Muscle layer of colon (tissue), 2 donors: ENCODE results near the gene OTULINL.

ENCODE experiments used
- H3K27ac ChIP-seq: one replicate; pipeline ENCODE4 v1.7.0; 2013; ENCODE audit warnings: low read depth, mild to moderate bottlenecking, low read length, moderate library complexity
- H3K27me3 ChIP-seq, 2 donors: one replicate each; pipeline ENCODE4 v1.7.0; 2013; ENCODE audit warnings: low read length in 2 of 2, mild to moderate bottlenecking in 2 of 2; ENCODE audit not compliant: insufficient read depth in 2 of 2, control insufficient read depth in 1 of 2
- H3K36me3 ChIP-seq: one replicate; pipeline ENCODE4 v1.7.0; 2013; ENCODE audit warnings: mild to moderate bottlenecking, low read length; ENCODE audit not compliant: insufficient read depth
- H3K4me1 ChIP-seq: one replicate; pipeline ENCODE4 v1.7.0; 2013; ENCODE audit warnings: mild to moderate bottlenecking, low read length; ENCODE audit not compliant: insufficient read depth
- H3K4me3 ChIP-seq, 2 donors: one replicate each; pipeline ENCODE4 v1.7.0; 2013; ENCODE audit warnings: low read length in 2 of 2, low read depth in 1 of 2, mild to moderate bottlenecking in 1 of 2, moderate library complexity in 1 of 2
- H3K9ac ChIP-seq: one replicate; pipeline ENCODE4 v1.7.0; 2013; ENCODE audit warnings: low read length
- H3K9me3 ChIP-seq: one replicate; pipeline ENCODE4 v1.7.0; 2013; ENCODE audit warnings: mild to moderate bottlenecking, low read length
- donor health status: abdominal sarcoma.
- donor health status: Adenocarcinoma of cecum.

Gene OTULINL

DNA sequence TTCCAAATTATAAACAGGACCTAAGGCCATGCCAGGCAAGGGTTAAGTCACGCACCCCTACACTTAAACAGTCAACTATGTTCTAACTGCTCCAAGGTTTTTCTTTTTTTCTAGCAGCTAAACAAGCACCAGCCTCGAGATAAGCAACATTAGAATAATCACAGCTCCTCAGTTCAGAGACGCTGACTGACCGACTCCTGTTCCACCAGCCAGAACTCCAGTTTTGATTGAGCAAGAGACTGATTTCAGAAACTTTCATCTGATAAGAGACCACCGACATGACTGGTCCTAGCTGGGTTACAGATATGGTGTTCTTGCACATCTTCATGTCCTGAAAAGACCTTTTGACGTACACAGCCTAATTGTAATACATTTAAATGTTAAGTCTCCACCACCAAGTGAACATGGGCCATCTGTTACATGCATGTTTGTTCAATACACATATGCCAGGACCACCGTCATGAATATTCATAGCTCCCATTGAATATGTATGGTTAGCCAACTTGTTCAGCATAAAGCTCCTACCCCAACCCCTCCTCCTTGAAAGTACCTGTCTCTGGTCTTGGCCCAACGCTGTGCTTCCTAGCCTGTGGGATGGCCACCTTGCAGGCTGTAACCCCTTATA lies 23.7 kb upstream of the OTULINL start:
- no peaks in the 10 kb centered on the region for H3K4me1 ChIP-seq
- no peaks in the 10 kb centered on the region for H3K36me3 ChIP-seq
- no peak overlapping the region for H3K9ac ChIP-seq
- H3K4me3 ChIP-seq, result no peak overlapping the region
- H3K27ac ChIP-seq, result no peak overlapping the region
- H3K27me3 ChIP-seq, result no peaks in the 10 kb centered on the region
- no peaks in the 10 kb centered on the region for H3K9me3 ChIP-seq

DNA sequence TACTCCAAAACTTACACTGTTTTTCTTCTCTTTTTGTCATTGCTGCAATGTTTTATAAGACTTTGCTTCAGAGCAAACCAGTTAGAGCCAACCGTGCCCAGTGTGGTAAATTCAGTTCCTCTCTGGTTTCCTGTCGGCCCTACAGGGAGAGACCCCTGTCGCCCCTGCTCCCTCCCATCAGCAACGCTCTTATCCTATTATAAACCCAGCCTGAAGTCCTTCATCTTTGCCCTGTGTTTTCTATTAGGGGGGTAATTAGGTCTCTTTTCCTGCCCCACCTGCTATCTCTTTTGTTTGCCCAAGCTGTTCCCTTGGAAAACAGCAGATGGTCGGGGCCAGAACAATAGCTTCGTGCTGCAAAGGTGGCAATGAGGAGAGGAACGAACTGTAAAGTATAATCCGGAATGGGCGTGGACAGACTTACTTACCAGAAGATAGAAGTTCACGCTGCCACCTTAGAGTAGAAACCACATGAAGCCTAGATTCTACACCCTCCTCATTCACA lies 21.4 kb upstream of the OTULINL start:
- no peaks in the 10 kb centered on the region for H3K9me3 ChIP-seq
- no peaks in the 10 kb centered on the region for H3K27me3 ChIP-seq
- H3K4me1 ChIP-seq, result no peaks in the 10 kb centered on the region
- no peak overlapping the region for H3K27ac ChIP-seq
- no peak overlapping the region for H3K4me3 ChIP-seq
- H3K36me3 ChIP-seq, result no peaks in the 10 kb centered on the region
- H3K9ac ChIP-seq, result no peak overlapping the region

DNA sequence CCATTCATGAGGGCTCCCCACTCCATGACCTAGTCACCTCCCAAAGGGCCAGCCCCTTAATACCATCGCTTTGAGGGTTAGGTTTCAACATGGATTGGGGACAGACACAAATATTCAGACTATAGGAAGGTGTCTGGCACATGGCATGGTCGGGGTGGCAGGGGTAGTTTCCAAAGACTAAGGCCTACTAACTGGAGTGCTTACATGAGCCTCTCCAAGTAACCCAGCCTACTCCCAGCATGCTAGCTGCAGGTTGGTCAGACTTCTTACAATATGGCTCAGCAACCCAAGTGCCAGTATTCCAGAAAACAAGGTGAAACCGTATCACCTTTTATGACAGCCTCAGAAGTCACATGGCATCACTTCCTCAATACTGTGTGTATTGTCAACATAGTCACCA lies 19.9 kb upstream of the OTULINL start:
- Histone ChIP-seq H3K27me3 (no peaks in the 10 kb centered on the region), H3K36me3 (no peaks in the 10 kb centered on the region), H3K27ac (no peak overlapping the region), H3K4me1 (no peaks in the 10 kb centered on the region), H3K9ac (no peak overlapping the region), H3K9me3 (no peaks in the 10 kb centered on the region), H3K4me3 (no peak overlapping the region)

DNA sequence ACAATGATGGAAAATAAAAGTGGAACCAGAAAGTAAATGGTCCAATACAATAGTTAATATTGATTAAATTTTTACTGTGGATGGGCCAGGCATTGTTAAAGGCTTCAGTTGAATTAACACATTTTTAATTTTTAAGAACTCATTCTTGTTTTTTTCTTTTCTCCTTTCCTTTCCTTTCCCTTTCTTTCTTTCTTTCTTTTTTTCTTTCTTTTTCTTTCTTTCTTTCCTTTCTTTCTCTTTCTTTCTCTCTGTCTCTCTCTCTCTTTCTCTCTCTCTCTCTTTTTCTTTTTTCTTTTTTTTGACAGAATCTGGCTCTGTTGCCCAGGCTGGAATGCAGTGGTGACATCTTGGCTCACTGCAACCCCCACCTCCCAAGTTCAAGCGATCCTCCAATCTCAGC lies 13.3 kb upstream of the OTULINL start:
- Histone ChIP-seq H3K9ac (no peak overlapping the region), H3K4me3 (no peak overlapping the region), H3K36me3 (no peaks in the 10 kb centered on the region), H3K27ac (no peak overlapping the region), H3K4me1 (no peaks in the 10 kb centered on the region), H3K27me3 (no peaks in the 10 kb centered on the region), H3K9me3 (no peaks in the 10 kb centered on the region)

DNA sequence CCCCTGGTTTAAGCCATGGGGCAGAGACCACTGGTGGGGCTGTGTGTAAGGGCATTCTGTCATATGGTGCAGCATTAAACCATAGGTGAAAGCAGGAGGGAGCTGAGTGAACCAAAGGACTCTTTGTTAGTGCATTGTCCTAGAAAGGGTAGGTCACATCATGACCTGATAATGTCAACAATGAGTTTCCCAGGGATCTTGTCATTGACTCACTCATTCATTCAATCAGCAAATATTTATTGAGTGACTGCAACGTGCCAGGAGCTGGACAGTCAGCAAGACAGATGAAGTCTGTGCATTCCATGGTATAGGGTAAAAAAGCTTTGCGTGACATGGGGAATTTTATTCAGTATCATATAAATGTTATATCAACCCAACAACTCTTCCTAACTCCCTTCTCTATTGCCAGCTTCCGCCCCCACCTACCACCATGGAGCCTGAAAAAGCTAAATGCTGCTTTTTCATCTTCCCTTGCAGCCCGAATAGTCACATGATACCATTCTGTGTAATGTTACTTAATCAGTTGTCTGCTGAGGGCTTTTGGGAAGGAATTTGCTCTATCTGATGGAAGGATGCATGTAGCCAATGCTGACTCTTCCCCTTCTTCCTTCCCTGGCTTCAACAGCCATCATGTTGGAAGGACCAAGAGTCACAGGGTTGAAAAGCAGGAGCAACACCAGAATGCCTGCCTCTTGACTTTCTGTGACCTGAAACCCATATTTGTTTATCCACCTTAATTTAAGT lies 11.5 kb upstream of the OTULINL start:
- Histone ChIP-seq H3K9me3 (no peaks in the 10 kb centered on the region), H3K27ac (no peak overlapping the region), H3K27me3 (no peaks in the 10 kb centered on the region), H3K9ac (no peak overlapping the region), H3K4me3 (no peak overlapping the region), H3K4me1 (no peaks in the 10 kb centered on the region), H3K36me3 (no peaks in the 10 kb centered on the region)

DNA sequence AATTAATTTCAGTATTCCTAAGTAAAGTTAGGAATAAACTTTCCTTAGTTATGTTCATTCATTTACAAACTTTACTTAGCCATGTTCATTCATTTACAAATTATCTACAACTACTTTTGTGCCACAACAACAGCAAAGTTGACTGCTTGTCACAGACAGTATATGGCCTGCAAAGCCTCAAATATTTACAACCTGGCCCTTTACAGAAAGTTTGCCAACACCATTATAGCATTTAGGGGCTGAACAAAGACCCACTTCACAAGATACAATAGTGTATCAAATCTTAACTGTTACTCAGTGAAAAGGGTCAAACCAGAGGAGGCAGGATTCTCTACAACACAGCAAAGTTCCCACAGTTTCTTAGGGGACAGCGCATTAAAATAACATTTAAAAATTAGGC lies 9.7 kb upstream of the OTULINL start:
- Histone ChIP-seq H3K27me3 (no peaks in the 10 kb centered on the region), H3K4me3 (no peak overlapping the region), H3K27ac (no peak overlapping the region), H3K9ac (no peak overlapping the region), H3K36me3 (no peaks in the 10 kb centered on the region), H3K9me3 (no peaks in the 10 kb centered on the region), H3K4me1 (no peaks in the 10 kb centered on the region)

DNA sequence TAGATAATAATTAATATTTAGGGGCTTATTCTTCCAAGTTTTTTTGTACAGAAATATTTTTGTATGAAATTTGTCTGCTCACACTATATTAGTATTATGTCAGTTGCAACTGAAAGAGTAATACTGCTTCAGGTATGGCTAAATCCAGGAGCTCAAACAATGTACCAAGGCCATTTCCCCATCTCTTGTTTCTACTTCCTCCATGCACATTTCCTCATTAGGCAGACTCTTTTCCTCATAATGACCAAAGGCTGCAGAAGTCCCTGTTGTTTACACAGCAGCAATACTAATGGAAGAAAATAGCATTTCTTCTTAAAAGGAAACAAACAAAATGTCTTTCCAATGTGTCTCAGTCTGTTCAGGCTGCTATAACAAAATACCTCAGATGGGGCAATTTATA lies 9.2 kb upstream of the OTULINL start:
- Histone ChIP-seq H3K27ac (no peak overlapping the region), H3K9me3 (no peaks in the 10 kb centered on the region), H3K27me3 (no peaks in the 10 kb centered on the region), H3K9ac (no peak overlapping the region), H3K36me3 (no peaks in the 10 kb centered on the region), H3K4me3 (no peak overlapping the region), H3K4me1 (no peaks in the 10 kb centered on the region)

DNA sequence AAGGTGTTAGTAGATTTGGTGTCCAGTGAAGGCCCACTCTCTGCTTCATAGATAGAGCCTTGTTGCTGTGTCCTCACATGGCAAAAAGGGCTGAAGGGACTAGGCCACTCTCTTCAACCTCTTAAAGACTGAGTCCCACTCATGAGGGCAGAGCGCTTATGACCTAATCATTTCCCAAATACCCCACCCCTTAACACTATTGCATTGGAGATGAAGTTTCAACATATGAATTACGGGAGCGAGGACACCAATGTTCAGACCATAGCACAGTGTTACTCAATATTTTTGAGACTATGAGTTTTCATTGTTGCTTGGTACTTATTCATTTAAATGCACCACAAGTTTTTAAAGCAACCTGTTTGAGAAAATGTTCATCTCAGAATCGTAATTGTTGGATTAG lies 8.8 kb upstream of the OTULINL start:
- no peak overlapping the region for H3K27ac ChIP-seq
- H3K9me3 ChIP-seq, result no peaks in the 10 kb centered on the region
- H3K36me3 ChIP-seq, result no peaks in the 10 kb centered on the region
- no peaks in the 10 kb centered on the region for H3K27me3 ChIP-seq
- H3K9ac ChIP-seq, result no peak overlapping the region
- no peak overlapping the region for H3K4me3 ChIP-seq
- no peaks in the 10 kb centered on the region for H3K4me1 ChIP-seq

DNA sequence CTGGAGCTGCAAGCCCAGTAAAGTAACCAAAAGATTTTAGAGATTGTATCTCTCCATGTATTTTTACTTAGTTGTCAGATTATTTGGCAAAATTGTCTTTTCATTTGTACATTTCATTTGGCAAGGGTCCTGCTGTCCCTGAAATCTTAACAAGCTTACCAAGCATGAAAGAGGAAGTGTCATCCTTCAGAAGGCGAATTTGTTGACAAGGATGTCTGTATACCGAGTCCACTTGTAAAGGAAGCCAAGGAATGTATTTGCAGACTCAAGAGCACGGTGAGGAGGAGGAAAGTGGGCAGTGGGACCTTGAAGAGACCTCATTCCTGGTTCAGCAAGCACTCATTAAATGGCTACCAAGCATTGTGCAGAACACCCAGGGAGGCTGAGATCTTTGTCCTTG lies 7.5 kb upstream of the OTULINL start:
- H3K27me3 ChIP-seq, result no peaks in the 10 kb centered on the region
- H3K9ac ChIP-seq, result no peak overlapping the region
- H3K4me3 ChIP-seq, result no peak overlapping the region
- H3K27ac ChIP-seq, result no peak overlapping the region
- no peaks in the 10 kb centered on the region for H3K9me3 ChIP-seq
- H3K4me1 ChIP-seq, result no peaks in the 10 kb centered on the region
- H3K36me3 ChIP-seq, result no peaks in the 10 kb centered on the region

DNA sequence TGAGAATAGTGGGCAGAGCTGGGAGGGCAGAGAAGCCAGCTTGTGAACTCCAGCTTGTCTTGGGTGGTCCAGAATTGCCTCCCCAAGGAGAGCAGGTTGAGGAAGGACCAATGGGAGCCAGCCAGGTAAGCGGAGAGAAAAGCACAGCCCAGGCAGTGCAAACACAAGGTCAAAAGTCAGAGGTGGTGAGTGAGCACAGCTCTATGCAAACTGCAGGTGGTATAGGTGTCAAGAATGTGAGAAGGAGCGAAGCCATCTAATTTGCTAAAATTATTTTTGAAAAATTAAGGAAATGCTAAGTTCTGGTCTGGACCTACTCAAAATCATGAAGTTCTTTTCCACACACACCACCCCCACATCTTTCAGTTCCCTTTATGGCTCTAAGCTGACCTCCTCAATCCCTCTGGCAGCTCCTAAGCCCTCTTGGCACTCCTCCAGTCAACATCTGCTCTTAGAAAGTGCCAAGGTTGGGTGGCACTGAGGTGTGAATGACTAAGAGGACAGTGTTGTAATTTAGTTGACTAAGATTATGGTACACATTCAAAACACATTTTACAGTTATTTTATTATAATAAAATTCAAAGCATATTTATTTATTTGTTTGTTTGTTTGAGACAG lies 6.6 kb upstream of the OTULINL start:
- no peak overlapping the region for H3K27ac ChIP-seq
- H3K4me1 ChIP-seq, result no peaks in the 10 kb centered on the region
- no peaks in the 10 kb centered on the region for H3K36me3 ChIP-seq

DNA sequence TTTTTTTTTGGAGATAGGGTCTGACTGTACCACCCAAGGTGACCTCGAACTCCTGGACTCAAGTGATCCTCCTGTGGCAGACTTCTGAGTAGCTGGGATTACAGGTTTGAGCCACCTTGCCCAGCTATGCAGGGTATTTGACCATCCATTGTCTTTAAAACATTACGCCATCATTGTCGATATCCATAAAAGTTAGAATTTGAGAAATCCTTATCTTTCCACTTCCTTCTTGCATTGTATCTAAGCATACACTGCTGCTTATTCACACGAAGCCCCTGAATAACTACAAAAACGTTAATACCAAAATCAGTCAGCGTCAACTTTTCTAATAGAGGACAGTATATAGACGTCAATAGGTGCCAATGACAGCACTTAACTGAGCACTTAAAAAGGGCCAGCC lies 5.4 kb upstream of the OTULINL start:
- no peaks in the 10 kb centered on the region for H3K27me3 ChIP-seq
- H3K27ac ChIP-seq, result no peak overlapping the region
- no peak overlapping the region for H3K4me3 ChIP-seq
- H3K9ac ChIP-seq, result no peak overlapping the region
- H3K4me1 ChIP-seq, result peaks cover 7% of the 10 kb centered on the region
- no peaks in the 10 kb centered on the region for H3K36me3 ChIP-seq
- no peaks in the 10 kb centered on the region for H3K9me3 ChIP-seq

More for the DNA sequence above, 6.6 kb upstream of the OTULINL start:
- no peak overlapping the region for H3K9ac ChIP-seq
- no peaks in the 10 kb centered on the region for H3K27me3 ChIP-seq
- no peaks in the 10 kb centered on the region for H3K9me3 ChIP-seq
- no peak overlapping the region for H3K4me3 ChIP-seq
